Subcutaneous abdominal adipose tissue (tissue), 5 donors: Measurements from ENCODE around the gene AADACL3.

Experiments used
- H3K27ac ChIP-seq: one replicate; pipeline ENCODE4 v1.7.0; 2013; ENCODE audit warnings: low read depth, mild to moderate bottlenecking, inconsistent platforms, low read length, moderate library complexity
- H3K27me3 ChIP-seq, 5 donors: one replicate each; pipeline ENCODE4 v1.7.0; 2013; ENCODE audit warnings: low read length in 5 of 5, inconsistent platforms in 1 of 5; ENCODE audit not compliant: control insufficient read depth in 5 of 5, insufficient read depth in 4 of 5
- H3K36me3 ChIP-seq, 5 donors: one replicate each; pipeline ENCODE4 v1.7.0; 2013; ENCODE audit warnings: low read length in 5 of 5; ENCODE audit not compliant: control insufficient read depth in 5 of 5, insufficient read depth in 5 of 5
- H3K4me1 ChIP-seq, 5 donors: one replicate each; pipeline ENCODE4 v1.7.0; 2013; ENCODE audit warnings: low read length in 5 of 5, mild to moderate bottlenecking in 3 of 5, moderate library complexity in 1 of 5; ENCODE audit not compliant: control insufficient read depth in 5 of 5, insufficient read depth in 5 of 5
- H3K4me3 ChIP-seq, 5 donors: one replicate each; pipeline ENCODE4 v1.7.0; 2013; ENCODE audit warnings: low read length in 5 of 5, low read depth in 1 of 5
- H3K9ac ChIP-seq, 5 donors: one replicate each; pipeline ENCODE4 v1.7.0; 2013; ENCODE audit warnings: low read length in 5 of 5, mild to moderate bottlenecking in 4 of 5, moderate library complexity in 3 of 5
- H3K9me3 ChIP-seq, 5 donors: one replicate each; pipeline ENCODE4 v1.7.0; 2013; ENCODE audit warnings: low read length in 5 of 5; ENCODE audit not compliant: control insufficient read depth in 5 of 5
- donor health status: healthy.
- donor health status: healthy.
- donor health status: healthy.
- donor health status: healthy.
- donor health status: healthy.

AADACL3 gene

GRCh38 chr1:12760256-12760795, 44.4 kb downstream of the AADACL3 start:
- no peaks in the 10 kb centered on the region for H3K4me1 ChIP-seq
- H3K4me3 ChIP-seq: no peak overlapping the region
- no peak overlapping the region for H3K27ac ChIP-seq
- peaks cover 0 to 11% (median 9%) of the 10 kb centered on the region in 5 donors for H3K27me3 ChIP-seq
- H3K36me3 ChIP-seq: no peaks in the 10 kb centered on the region
- no peaks in the 10 kb centered on the region for H3K9me3 ChIP-seq
- H3K9ac ChIP-seq: no peak overlapping the region

GRCh38 chr1:12761781-12762180, 45.9 kb downstream of the AADACL3 start:
- Histone ChIP-seq H3K9ac (no peak overlapping the region), H3K27me3 (peaks cover 0 to 9% (median 8%) of the 10 kb centered on the region in 5 donors), H3K27ac (no peak overlapping the region), H3K9me3 (no peaks in the 10 kb centered on the region), H3K36me3 (no peaks in the 10 kb centered on the region), H3K4me3 (no peak overlapping the region), H3K4me1 (no peaks in the 10 kb centered on the region)

GRCh38 chr1:12762766-12763165, 46.9 kb downstream of the AADACL3 start:
- Histone ChIP-seq H3K36me3 (no peaks in the 10 kb centered on the region), H3K27me3 (peaks cover 0 to 9% (median 8%) of the 10 kb centered on the region in 5 donors), H3K9me3 (no peaks in the 10 kb centered on the region), H3K4me3 (no peak overlapping the region), H3K9ac (no peak overlapping the region), H3K27ac (no peak overlapping the region), H3K4me1 (no peaks in the 10 kb centered on the region)

GRCh38 chr1:12763479-12763878, 47.6 kb downstream of the AADACL3 start:
- Histone ChIP-seq H3K36me3 (no peaks in the 10 kb centered on the region), H3K27me3 (peaks cover 0 to 9% (median 8%) of the 10 kb centered on the region in 5 donors), H3K4me3 (no peak overlapping the region), H3K27ac (no peak overlapping the region), H3K9me3 (no peaks in the 10 kb centered on the region), H3K4me1 (no peaks in the 10 kb centered on the region), H3K9ac (no peak overlapping the region)

- no peaks in the 10 kb centered on the region for H3K9me3 ChIP-seq
- H3K4me3 ChIP-seq: no peak overlapping the region
- no peak overlapping the region for H3K27ac ChIP-seq
- peaks cover 0 to 12% (median 7%) of the 10 kb centered on the region in 5 donors for H3K27me3 ChIP-seq
- no peak overlapping the region for H3K9ac ChIP-seq
- H3K36me3 ChIP-seq: no peaks in the 10 kb centered on the region
- H3K4me1 ChIP-seq: no peaks in the 10 kb centered on the region
These were observed 48.1 kb downstream of the AADACL3 start for GRCh38 chr1:12764016-12764415.

- no peak overlapping the region for H3K27ac ChIP-seq
- no peaks in the 10 kb centered on the region for H3K4me1 ChIP-seq
- peaks cover 0 to 3% (median 0%) of the 10 kb centered on the region in 5 donors for H3K9me3 ChIP-seq
- H3K9ac ChIP-seq: no peak overlapping the region
- H3K4me3 ChIP-seq: no peak overlapping the region
- H3K36me3 ChIP-seq: no peaks in the 10 kb centered on the region
- peaks cover 0 to 18% (median 7%) of the 10 kb centered on the region in 5 donors for H3K27me3 ChIP-seq
These were observed 53.1 kb downstream of the AADACL3 start for GRCh38 chr1:12769031-12769430.

GRCh38 chr1:12769976-12770505, 54.1 kb downstream of the AADACL3 start:
- Histone ChIP-seq H3K27me3 (peaks cover 0 to 18% (median 7%) of the 10 kb centered on the region in 5 donors), H3K4me3 (no peak overlapping the region), H3K4me1 (no peaks in the 10 kb centered on the region), H3K9ac (no peak overlapping the region), H3K27ac (no peak overlapping the region), H3K36me3 (no peaks in the 10 kb centered on the region), H3K9me3 (peaks cover 0 to 3% (median 0%) of the 10 kb centered on the region in 5 donors)

GRCh38 chr1:12770620-12771019, 54.7 kb downstream of the AADACL3 start:
- Histone ChIP-seq H3K9me3 (peaks cover 0 to 3% (median 0%) of the 10 kb centered on the region in 5 donors), H3K4me3 (no peak overlapping the region), H3K4me1 (no peaks in the 10 kb centered on the region), H3K9ac (no peak overlapping the region), H3K27me3 (peaks cover 0 to 18% (median 7%) of the 10 kb centered on the region in 5 donors), H3K36me3 (no peaks in the 10 kb centered on the region), H3K27ac (no peak overlapping the region)

- peaks cover 0 to 3% (median 0%) of the 10 kb centered on the region in 5 donors for H3K9me3 ChIP-seq
- no peaks in the 10 kb centered on the region for H3K36me3 ChIP-seq
- no peaks in the 10 kb centered on the region for H3K4me1 ChIP-seq
- no peak overlapping the region for H3K27ac ChIP-seq
- H3K4me3 ChIP-seq: no peak overlapping the region
- peaks cover 0 to 18% (median 10%) of the 10 kb centered on the region in 5 donors for H3K27me3 ChIP-seq
- H3K9ac ChIP-seq: no peak overlapping the region
These were observed 55.3 kb downstream of the AADACL3 start for GRCh38 chr1:12771186-12771585.

- Histone ChIP-seq H3K9me3 (peaks cover 0 to 3% (median 0%) of the 10 kb centered on the region in 5 donors), H3K9ac (no peak overlapping the region), H3K27ac (no peak overlapping the region), H3K36me3 (no peaks in the 10 kb centered on the region), H3K4me1 (no peaks in the 10 kb centered on the region), H3K27me3 (peaks cover 0 to 18% (median 10%) of the 10 kb centered on the region in 5 donors), H3K4me3 (no peak overlapping the region)
These were observed 56.6 kb downstream of the AADACL3 start for GRCh38 chr1:12772520-12772919.
